ENCODE measurements around the gene CTNNA1. TPM values are rescaled to one million over a fixed set of nuclear protein-coding genes. Genes with fewer than 3 reads are reported as not detected.

Gene CTNNA1
- total and polyA plus RNA-seq, 2 donors from 2014 or later, result 177 to 463 TPM

- intact Hi-C loops (cut with DNase I), result no loop called here
- Histone ChIP-seq H3K27me3 (ENCODE audit: control insufficient read depth, insufficient read depth, low read length) (no peaks in the 10 kb centered on the region), H3K9me3 (ENCODE audit: control insufficient read depth in 2 of 3, insufficient read depth in 1 of 3, low read length in 3 of 3) (no peaks in the 10 kb centered on the region), H3K9ac (ENCODE audit: low read length in 3 of 3) (no peak overlapping the region), H3K36me3 (ENCODE audit: control insufficient read depth in 2 of 3, insufficient read depth in 3 of 3, low read length in 3 of 3) (peaks cover 0 to 4% (median 0%) of the 10 kb centered on the region in 3 donors), H3K4me3 (ENCODE audit: low read length in 3 of 3) (no peak overlapping the region), H3K4me1 (ENCODE audit: control insufficient read depth in 2 of 3, insufficient read depth in 2 of 3, low read depth in 1 of 3, low read length in 3 of 3) (peaks cover 4 to 21% (median 13%) of the 10 kb centered on the region in 3 donors), H3K27ac (ENCODE audit: low read depth in 2 of 2, low read length in 2 of 2) (no peak overlapping the region)
- FAIRE-seq (no peak), DNase-seq (peak in 2 of 5 donors; percentile 69 to 91)
- TF ChIP-seq, protein P1, sequence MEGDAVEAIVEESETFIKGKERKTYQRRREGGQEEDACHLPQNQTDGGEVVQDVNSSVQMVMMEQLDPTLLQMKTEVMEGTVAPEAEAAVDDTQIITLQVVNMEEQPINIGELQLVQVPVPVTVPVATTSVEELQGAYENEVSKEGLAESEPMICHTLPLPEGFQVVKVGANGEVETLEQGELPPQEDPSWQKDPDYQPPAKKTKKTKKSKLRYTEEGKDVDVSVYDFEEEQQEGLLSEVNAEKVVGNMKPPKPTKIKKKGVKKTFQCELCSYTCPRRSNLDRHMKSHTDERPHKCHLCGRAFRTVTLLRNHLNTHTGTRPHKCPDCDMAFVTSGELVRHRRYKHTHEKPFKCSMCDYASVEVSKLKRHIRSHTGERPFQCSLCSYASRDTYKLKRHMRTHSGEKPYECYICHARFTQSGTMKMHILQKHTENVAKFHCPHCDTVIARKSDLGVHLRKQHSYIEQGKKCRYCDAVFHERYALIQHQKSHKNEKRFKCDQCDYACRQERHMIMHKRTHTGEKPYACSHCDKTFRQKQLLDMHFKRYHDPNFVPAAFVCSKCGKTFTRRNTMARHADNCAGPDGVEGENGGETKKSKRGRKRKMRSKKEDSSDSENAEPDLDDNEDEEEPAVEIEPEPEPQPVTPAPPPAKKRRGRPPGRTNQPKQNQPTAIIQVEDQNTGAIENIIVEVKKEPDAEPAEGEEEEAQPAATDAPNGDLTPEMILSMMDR (IDR thresholded peaks at IDR 0.05; ENCODE audit: borderline replicate concordance, extremely low read depth, insufficient read depth), result no peak
These were observed 192.4 kb downstream of the CTNNA1 start for GRCh38 chr5:138945421-138946240.

- Histone ChIP-seq H3K36me3 (ENCODE audit: control insufficient read depth in 2 of 3, insufficient read depth in 3 of 3, low read length in 3 of 3) (peaks cover 0 to 4% (median 0%) of the 10 kb centered on the region in 3 donors), H3K4me1 (ENCODE audit: control insufficient read depth in 2 of 3, insufficient read depth in 2 of 3, low read depth in 1 of 3, low read length in 3 of 3) (peaks cover 6 to 24% (median 13%) of the 10 kb centered on the region in 3 donors), H3K27me3 (ENCODE audit: control insufficient read depth, insufficient read depth, low read length) (no peaks in the 10 kb centered on the region), H3K9ac (ENCODE audit: low read length in 3 of 3) (no peak overlapping the region), H3K27ac (ENCODE audit: low read depth in 2 of 2, low read length in 2 of 2) (no peak overlapping the region), H3K4me3 (ENCODE audit: low read length in 3 of 3) (no peak overlapping the region), H3K9me3 (ENCODE audit: control insufficient read depth in 2 of 3, insufficient read depth in 1 of 3, low read length in 3 of 3) (no peaks in the 10 kb centered on the region)
- TF ChIP-seq, protein P1 (IDR thresholded peaks at IDR 0.05; ENCODE audit: borderline replicate concordance, extremely low read depth, insufficient read depth), result no peak
- intact Hi-C loops (cut with DNase I), result no loop called here
- no peak for FAIRE-seq
- peak in 4 of 5 donors; percentile 86 to 94 (median 90) for DNase-seq
These were observed 193.0 kb downstream of the CTNNA1 start for GRCh38 chr5:138946241-138946623.

DNA sequence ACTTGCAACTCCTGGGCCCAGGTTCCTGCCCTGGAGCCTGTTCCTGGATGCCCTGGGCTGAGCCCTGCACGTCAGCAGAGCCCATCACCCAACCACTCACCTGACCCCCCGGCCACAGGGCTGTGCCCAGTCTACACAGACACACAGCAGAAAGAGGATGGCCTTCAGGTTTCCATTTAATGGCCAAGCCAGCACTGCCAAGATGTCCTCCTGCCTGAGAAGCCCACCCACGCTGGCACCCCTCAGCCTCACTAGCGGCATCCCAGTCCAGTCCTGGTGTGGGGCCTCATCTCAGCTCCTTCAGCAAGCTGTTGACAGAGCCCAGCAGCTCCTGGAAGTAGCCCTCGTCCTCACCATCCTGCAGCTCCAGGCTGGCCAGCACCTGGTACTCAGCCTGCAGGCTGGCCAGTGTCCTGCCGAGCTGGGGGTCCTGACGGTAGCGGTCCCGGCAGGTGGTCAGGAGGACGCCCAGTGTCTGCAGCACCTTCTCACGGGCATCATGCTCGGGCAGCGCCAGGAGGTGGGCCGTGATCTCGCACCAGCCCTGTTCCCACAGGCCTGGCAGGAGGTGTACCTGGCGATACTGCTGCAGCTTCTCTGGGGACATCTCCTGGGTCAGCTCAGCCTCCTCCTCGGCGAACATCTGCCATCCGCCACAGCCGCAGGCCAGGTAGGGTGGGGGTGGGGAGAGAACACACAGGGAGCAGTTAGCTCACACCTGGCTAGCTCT is 193.8 kb downstream of the CTNNA1 start:
- Histone ChIP-seq H3K9ac (ENCODE audit: low read length in 3 of 3) (no peak overlapping the region), H3K27me3 (ENCODE audit: control insufficient read depth, insufficient read depth, low read length) (no peaks in the 10 kb centered on the region), H3K4me1 (ENCODE audit: control insufficient read depth in 2 of 3, insufficient read depth in 2 of 3, low read depth in 1 of 3, low read length in 3 of 3) (peaks cover 6 to 26% (median 16%) of the 10 kb centered on the region in 3 donors), H3K36me3 (ENCODE audit: control insufficient read depth in 2 of 3, insufficient read depth in 3 of 3, low read length in 3 of 3) (peaks cover 0 to 4% (median 0%) of the 10 kb centered on the region in 3 donors), H3K9me3 (ENCODE audit: control insufficient read depth in 2 of 3, insufficient read depth in 1 of 3, low read length in 3 of 3) (no peaks in the 10 kb centered on the region), H3K27ac (ENCODE audit: low read depth in 2 of 2, low read length in 2 of 2) (no peak overlapping the region), H3K4me3 (ENCODE audit: low read length in 3 of 3) (no peak overlapping the region)
- FAIRE-seq, result no peak
- DNase-seq, result peak in 1 of 5 donors; percentile 62
- intact Hi-C loops (cut with DNase I), result no loop called here
- TF ChIP-seq, protein P1 (IDR thresholded peaks at IDR 0.05; ENCODE audit: borderline replicate concordance, extremely low read depth, insufficient read depth), result no peak

Data from kidney (tissue), 14 donors.